ENCODE measurements around the gene PRSS21. TPM values are rescaled to one million over a fixed set of nuclear protein-coding genes. Genes with fewer than 3 reads are reported as not detected.
A peak's percentile ranks its signal among the peaks of the same experiment; 100 is the strongest.

The PRSS21 gene
- total and polyA plus RNA-seq, 3 donors from 2014 or later = 62.5 to 153 (median 130) TPM

GRCh38 chr16:2817340-2818271 is 569 bp downstream of the PRSS21 start:
- H3K9me3 ChIP-seq = no peaks in the 10 kb centered on the region
- DNase-seq = no peak
- no peaks in the 10 kb centered on the region for H3K36me3 ChIP-seq (ENCODE audit: low read depth, missing control alignments)
- TF ChIP-seq POLR2A (IDR thresholded peaks at IDR 0.05) = no peak
- no peak overlapping the region for H3K27ac ChIP-seq
- 45 to 61% methylated on average over 41 to 68 of the region's 68 CpGs for WGBS, 2 donors
- H3K4me1 ChIP-seq = no peaks in the 10 kb centered on the region
- H3K27me3 ChIP-seq = no peaks in the 10 kb centered on the region
- H3K4me3 ChIP-seq = peak overlapping the region; percentile 36 to 48
- intact Hi-C loops (cut with DNase I; ENCODE audit: low total_unique reads) = no loop called here

- TF ChIP-seq POLR2A (IDR thresholded peaks at IDR 0.05) (no peak), CTCF (IDR thresholded peaks at IDR 0.05) (no peak)
- no peak overlapping the region for H3K27ac ChIP-seq
- no peaks in the 10 kb centered on the region for H3K9me3 ChIP-seq
- 71 to 86% methylated on average over 10 of the region's 10 CpGs for WGBS, 2 donors
- no peaks in the 10 kb centered on the region for H3K36me3 ChIP-seq (ENCODE audit: low read depth, missing control alignments)
- no peak for DNase-seq
- no peaks in the 10 kb centered on the region for H3K27me3 ChIP-seq
- intact Hi-C loops (cut with DNase I; ENCODE audit: low total_unique reads) = no loop called here
- no peak overlapping the region for H3K4me3 ChIP-seq
- H3K4me1 ChIP-seq = no peaks in the 10 kb centered on the region
Measured at GRCh38 chr16:2818272-2818876, 1.3 kb downstream of the PRSS21 start.

GRCh38 chr16:2819179-2819938 is 2.3 kb downstream of the PRSS21 start:
- TF ChIP-seq CTCF (IDR thresholded peaks at IDR 0.05) (no peak), POLR2A (IDR thresholded peaks at IDR 0.05) (no peak)
- intact Hi-C loops (cut with DNase I; ENCODE audit: low total_unique reads) = no loop called here
- WGBS, 2 donors = 87 to 88% methylated on average over 14 to 18 of the region's 18 CpGs
- Histone ChIP-seq H3K4me3 (no peak overlapping the region), H3K27me3 (no peaks in the 10 kb centered on the region), H3K9me3 (no peaks in the 10 kb centered on the region), H3K36me3 (ENCODE audit: low read depth, missing control alignments) (no peaks in the 10 kb centered on the region), H3K4me1 (no peaks in the 10 kb centered on the region), H3K27ac (no peak overlapping the region)
- no peak for DNase-seq

- 52 to 66% methylated on average over 7 to 16 of the region's 17 CpGs for WGBS, 2 donors
- Histone ChIP-seq H3K9me3 (no peaks in the 10 kb centered on the region), H3K27ac (no peak overlapping the region), H3K27me3 (no peaks in the 10 kb centered on the region), H3K4me3 (no peak overlapping the region), H3K4me1 (no peaks in the 10 kb centered on the region), H3K36me3 (ENCODE audit: low read depth, missing control alignments) (no peaks in the 10 kb centered on the region)
- TF ChIP-seq POLR2A (IDR thresholded peaks at IDR 0.05) = no peak
- intact Hi-C loops (cut with DNase I; ENCODE audit: low total_unique reads) = no loop called here
- DNase-seq = no peak
Measured at GRCh38 chr16:2819939-2820835, 3.1 kb downstream of the PRSS21 start.

- DNase-seq = no peak
- no peaks in the 10 kb centered on the region for H3K9me3 ChIP-seq
- H3K4me1 ChIP-seq = no peaks in the 10 kb centered on the region
- no peak overlapping the region for H3K4me3 ChIP-seq
- H3K36me3 ChIP-seq (ENCODE audit: low read depth, missing control alignments) = no peaks in the 10 kb centered on the region
- no peak for TF ChIP-seq POLR2A (IDR thresholded peaks at IDR 0.05)
- no peak for TF ChIP-seq CTCF (IDR thresholded peaks at IDR 0.05)
- no peak overlapping the region for H3K27ac ChIP-seq
- WGBS, 2 donors = 75 to 85% methylated on average over 14 of the region's 14 CpGs
- H3K27me3 ChIP-seq = no peaks in the 10 kb centered on the region
- intact Hi-C loops (cut with DNase I; ENCODE audit: low total_unique reads) = no loop called here
Measured at GRCh38 chr16:2820836-2821486, 3.9 kb downstream of the PRSS21 start.
